ENCODE measurements around the gene ITGB3.

DNA sequence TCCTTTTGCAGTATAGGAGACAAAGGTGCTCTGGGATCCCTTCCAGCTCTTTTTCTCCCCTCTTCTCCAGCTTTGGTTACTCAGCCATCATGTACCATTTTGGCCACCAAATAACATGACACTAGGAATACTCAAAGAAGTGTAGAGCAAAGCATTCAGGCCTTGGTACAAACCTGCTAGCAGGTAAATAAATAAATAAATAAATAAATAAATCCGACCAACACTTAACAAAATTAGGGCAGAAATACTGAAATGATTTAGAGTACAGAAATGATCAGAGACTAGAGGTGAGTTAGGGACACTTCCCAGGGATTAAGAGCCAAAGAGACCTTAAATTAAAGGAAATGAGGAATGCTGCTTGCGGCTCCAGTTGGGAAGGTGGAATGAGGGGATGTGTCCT is 17.7 kb upstream of the ITGB3 start:
- no peak for TF ChIP-seq POLR2A (IDR thresholded peaks at IDR 0.05)
- no peak for TF ChIP-seq CTCF (IDR thresholded peaks at IDR 0.05)
- TF ChIP-seq EP300 (IDR thresholded peaks at IDR 0.05): no peak
- no peak for TF ChIP-seq POLR2AphosphoS5 (IDR thresholded peaks at IDR 0.05)

All from sigmoid colon (tissue), 4 donors.